HG03196 (cell line): ENCODE results near the gene PGA4.
"Not testable (repeated sequence)": the region's sequence is repeated elsewhere in the genome, so short reads cannot be mapped to it uniquely, and the experiment has no call there.

Experiments
- ATAC-seq: cut with Tn5 transposase; IDR thresholded peaks from one replicate; pipeline ENCODE4 v1.9.1; 2021; ENCODE audit not compliant: unreplicated experiment

The PGA4 gene

GRCh38 chr11:61248071-61248470 lies 25.9 kb downstream of the PGA4 start:
- ATAC-seq: not testable (repeated sequence)

GRCh38 chr11:61249201-61249600 lies 27.1 kb downstream of the PGA4 start:
- not testable (repeated sequence) for ATAC-seq

GRCh38 chr11:61250796-61251765 lies 28.9 kb downstream of the PGA4 start:
- ATAC-seq: not testable (repeated sequence)

GRCh38 chr11:61252332-61252731 lies 30.2 kb downstream of the PGA4 start:
- not testable (repeated sequence) for ATAC-seq

- ATAC-seq: peak; percentile 65
These were observed 32.4 kb downstream of the PGA4 start for GRCh38 chr11:61254403-61255025.

- no peak for ATAC-seq
These were observed 34.7 kb downstream of the PGA4 start for GRCh38 chr11:61256710-61257482.

GRCh38 chr11:61258546-61258945 lies 36.4 kb downstream of the PGA4 start:
- no peak for ATAC-seq

GRCh38 chr11:61259363-61259762 lies 37.2 kb downstream of the PGA4 start:
- no peak for ATAC-seq

- ATAC-seq: no peak
These were observed 42.2 kb downstream of the PGA4 start for GRCh38 chr11:61264371-61264770.

- ATAC-seq: no peak
These were observed 42.6 kb downstream of the PGA4 start for GRCh38 chr11:61264795-61265194.

GRCh38 chr11:61265357-61265756 lies 43.2 kb downstream of the PGA4 start:
- no peak for ATAC-seq

- no peak for ATAC-seq
These were observed 44.5 kb downstream of the PGA4 start for GRCh38 chr11:61266602-61267001.

GRCh38 chr11:61267437-61267841 lies 45.3 kb downstream of the PGA4 start:
- ATAC-seq: no peak

- ATAC-seq: no peak
These were observed 46.6 kb downstream of the PGA4 start for GRCh38 chr11:61268588-61269250.

GRCh38 chr11:61270354-61271076 lies 48.4 kb downstream of the PGA4 start:
- ATAC-seq: no peak

- ATAC-seq: no peak
These were observed 50.6 kb downstream of the PGA4 start for GRCh38 chr11:61272731-61273130.

GRCh38 chr11:61273178-61274078 lies 51.3 kb downstream of the PGA4 start:
- no peak for ATAC-seq

GRCh38 chr11:61274084-61274483 lies 51.9 kb downstream of the PGA4 start:
- no peak for ATAC-seq

- no peak for ATAC-seq
These were observed 53.0 kb downstream of the PGA4 start for GRCh38 chr11:61275191-61275590.
